GM15510 (cell line): ENCODE results near the gene RNF40.

Experiments used
- POLR2A ChIP-seq: IDR thresholded peaks from 3 replicates; pipeline ENCODE4 v1.6.1; 2011; ENCODE audit warnings: borderline replicate concordance; ENCODE audit not compliant: insufficient read length; ENCODE audit errors: extremely low read depth

Gene RNF40

GRCh38 chr16:30780549-30780948, 18.4 kb downstream of the RNF40 start:
- TF ChIP-seq POLR2A = no peak

- TF ChIP-seq POLR2A = no peak
These were observed 20.6 kb downstream of the RNF40 start for GRCh38 chr16:30782486-30783279.

GRCh38 chr16:30783280-30784109, 21.4 kb downstream of the RNF40 start:
- TF ChIP-seq POLR2A = no peak

GRCh38 chr16:30784215-30784614, 22.1 kb downstream of the RNF40 start:
- TF ChIP-seq POLR2A = no peak

GRCh38 chr16:30785126-30786106, 23.3 kb downstream of the RNF40 start:
- TF ChIP-seq POLR2A = no peak

GRCh38 chr16:30786115-30786935, 24.2 kb downstream of the RNF40 start:
- TF ChIP-seq POLR2A = no peak

- no peak for TF ChIP-seq POLR2A
These were observed 25.0 kb downstream of the RNF40 start, which contains the start of gene ZNF629 for GRCh38 chr16:30786936-30787612. Gene ZNF629, minus strand, starts transcription at chr16:30787205. Its CDS starts 2,723 bp downstream, at chr16:30784482.

GRCh38 chr16:30787613-30788378, 25.7 kb downstream of the RNF40 start:
- no peak for TF ChIP-seq POLR2A

GRCh38 chr16:30793508-30794069, 31.5 kb downstream of the RNF40 start:
- TF ChIP-seq POLR2A = no peak

- no peak for TF ChIP-seq POLR2A
These were observed 32.5 kb downstream of the RNF40 start for GRCh38 chr16:30794634-30795033.

- no peak for TF ChIP-seq POLR2A
These were observed 35.7 kb downstream of the RNF40 start for GRCh38 chr16:30797670-30798309.

GRCh38 chr16:30802936-30803335, 40.8 kb downstream of the RNF40 start:
- TF ChIP-seq POLR2A = no peak

- TF ChIP-seq POLR2A = no peak
These were observed 42.9 kb downstream of the RNF40 start for GRCh38 chr16:30805056-30805369.
